HepG2 (cell line): ENCODE results near the gene ITK. TPM values are rescaled to one million over a fixed set of nuclear protein-coding genes. Genes with fewer than 3 reads are reported as not detected.
A peak's percentile ranks its signal among the peaks of the same experiment; 100 is the strongest.

Experiments
- ETV5 ChIP-seq: IDR thresholded peaks from 2 replicates; pipeline ENCODE4 v1.6.1; 2018; ENCODE audit warnings: missing biosample characterization, missing genetic modification reagents, inconsistent platforms, borderline replicate concordance
- FOXA3 ChIP-seq: IDR thresholded peaks from 2 replicates; pipeline ENCODE4 v1.6.1; 2016; ENCODE audit warnings: missing genetic modification reagents, missing compliant biosample characterization
- FOXC1 ChIP-seq: sonication (generic); formaldehyde crosslinking; IDR thresholded peaks from 2 replicates; pipeline ENCODE4 v1.8.0; 2022; ENCODE audit warnings: mild to moderate bottlenecking, missing genetic modification reagents, borderline replicate concordance
- FOXJ3 ChIP-seq: sonication (generic); formaldehyde crosslinking; IDR thresholded peaks from 2 replicates; pipeline ENCODE4 v1.4.0; 2020; ENCODE audit warnings: missing genetic modification reagents, mild to moderate bottlenecking, borderline replicate concordance
- GABPA ChIP-seq, 2 experiments: IDR thresholded peaks; 2 replicates each; pipeline ENCODE4 v1.6.1; 2011 to 2016; ENCODE audit warnings: low read depth in 2 of 2, low read length in 1 of 2, missing biosample characterization in 1 of 2, missing genetic modification characterization in 1 of 2
- GLI4 ChIP-seq: sonication (generic); formaldehyde crosslinking; IDR thresholded peaks from 2 replicates; pipeline ENCODE4 v1.5.1; 2020; ENCODE audit warnings: missing genetic modification reagents, mild to moderate bottlenecking, moderate library complexity, borderline replicate concordance
- MAFG ChIP-seq: sonication (generic); formaldehyde crosslinking; IDR thresholded peaks from 2 replicates; pipeline ENCODE4 v1.5.1; 2020; ENCODE audit warnings: mild to moderate bottlenecking, missing genetic modification reagents
- NBN ChIP-seq: fragments of 450-650 bp; conservative IDR thresholded peaks from 2 replicates; pipeline ENCODE4 v1.6.1; 2017
- NFYC ChIP-seq: IDR thresholded peaks from 2 replicates; pipeline ENCODE4 v1.6.1; 2016; ENCODE audit warnings: missing genetic modification reagents, missing compliant biosample characterization
- NKX3-1 ChIP-seq: sonication (generic); formaldehyde crosslinking; IDR thresholded peaks from 2 replicates; pipeline ENCODE4 v1.5.0; 2020; ENCODE audit warnings: missing genetic modification reagents
- RCOR2 ChIP-seq: IDR thresholded peaks from 2 replicates; pipeline ENCODE4 v1.6.1; 2016; ENCODE audit warnings: missing biosample characterization, missing genetic modification reagents
- RXRB ChIP-seq: IDR thresholded peaks from 2 replicates; pipeline ENCODE4 v1.6.1; 2016; ENCODE audit warnings: borderline replicate concordance, missing genetic modification reagents, missing compliant biosample characterization
- SOX5 ChIP-seq: IDR thresholded peaks from 2 replicates; pipeline ENCODE4 v1.6.1; 2016; ENCODE audit warnings: borderline replicate concordance
- SPEN ChIP-seq: sonication (generic); formaldehyde crosslinking; IDR thresholded peaks from 2 replicates; pipeline ENCODE4 v1.5.1; 2020; ENCODE audit warnings: low read depth, mild to moderate bottlenecking, missing genetic modification reagents
- STAT5B ChIP-seq: sonication (generic); formaldehyde crosslinking; IDR thresholded peaks from 2 replicates; pipeline ENCODE4 v1.4.0; 2020; ENCODE audit warnings: missing genetic modification reagents
- TSC22D2 ChIP-seq: sonication (generic); formaldehyde crosslinking; IDR thresholded peaks from 2 replicates; pipeline ENCODE4 v1.5.1; 2020; ENCODE audit warnings: missing genetic modification reagents, mild to moderate bottlenecking, borderline replicate concordance
- ZNF274 ChIP-seq: sonication (generic); formaldehyde crosslinking; IDR thresholded peaks from 2 replicates; pipeline ENCODE4 v1.5.1; 2020; ENCODE audit warnings: mild to moderate bottlenecking, missing genetic modification reagents
- ZNF331 ChIP-seq: sonication (generic); formaldehyde crosslinking; IDR thresholded peaks from 2 replicates; pipeline ENCODE4 v1.4.0; 2020; ENCODE audit warnings: missing genetic modification reagents
- ZNF598 ChIP-seq: sonication (generic); formaldehyde crosslinking; IDR thresholded peaks from 2 replicates; pipeline ENCODE4 v1.5.1; 2020; ENCODE audit warnings: mild to moderate bottlenecking, missing genetic modification reagents, borderline replicate concordance
- ZNF746 ChIP-seq: sonication (generic); formaldehyde crosslinking; IDR thresholded peaks from 2 replicates; pipeline ENCODE4 v1.8.0; 2022; ENCODE audit warnings: mild to moderate bottlenecking, missing genetic modification reagents
- ZNF891 ChIP-seq: sonication (generic); formaldehyde crosslinking; IDR thresholded peaks from 2 replicates; pipeline ENCODE4 v1.5.0; 2020; ENCODE audit warnings: mild to moderate bottlenecking, missing genetic modification reagents
- polyA plus RNA-seq, 8 experiments: library from polyadenylated mRNA; depleted of rRNA in 3 of 8; stranded (reverse) in 7 of 8; unstranded in 1 of 8; fragments of >200 nt; fragmentation: Illumina TruSeq in 4 of 8; extraction: Trizol in 4 of 8; gene quantifications; 2 replicates each; pipeline versions ENCODE4 v1.2.1 to v1.2.3, GENCODE V29; 2011 to 2016; ENCODE audit warnings: low read depth in 4 of 8, missing spikeins in 1 of 8, mixed read lengths in 1 of 8; ENCODE audit not compliant: insufficient read depth in 1 of 8
- total RNA-seq, 5 experiments: library from RNA; depleted of rRNA; stranded (reverse); fragments of >200 nt; fragmentation: Illumina TruSeq; extraction: Trizol; gene quantifications; 2 replicates each; pipeline ENCODE4 v1.2.3, GENCODE V29; 2016; ENCODE audit warnings: low read depth in 1 of 5
- TF ChIP-seq, protein P1 (sequence below): sonication (generic); formaldehyde crosslinking; IDR thresholded peaks from 2 replicates; pipeline ENCODE4 v1.4.0; 2020; ENCODE audit warnings: missing genetic modification reagents, borderline replicate concordance
- TF ChIP-seq, protein P2 (sequence below): sonication (generic); formaldehyde crosslinking; conservative IDR thresholded peaks from 2 replicates; pipeline ENCODE4 v1.8.1; 2023; ENCODE audit warnings: missing genetic modification reagents
- TF ChIP-seq, protein P3 (sequence below): sonication (generic); formaldehyde crosslinking; IDR thresholded peaks from 2 replicates; pipeline ENCODE4 v1.5.1; 2020; ENCODE audit warnings: mild to moderate bottlenecking, moderate library complexity, missing genetic modification reagents

The ITK gene
- total and polyA plus RNA-seq, 2 of the 13 experiments (the other 11 are each of a cell fraction or from before 2014, with no cell fraction given), result 0.01 TPM; not detected in 1

DNA sequence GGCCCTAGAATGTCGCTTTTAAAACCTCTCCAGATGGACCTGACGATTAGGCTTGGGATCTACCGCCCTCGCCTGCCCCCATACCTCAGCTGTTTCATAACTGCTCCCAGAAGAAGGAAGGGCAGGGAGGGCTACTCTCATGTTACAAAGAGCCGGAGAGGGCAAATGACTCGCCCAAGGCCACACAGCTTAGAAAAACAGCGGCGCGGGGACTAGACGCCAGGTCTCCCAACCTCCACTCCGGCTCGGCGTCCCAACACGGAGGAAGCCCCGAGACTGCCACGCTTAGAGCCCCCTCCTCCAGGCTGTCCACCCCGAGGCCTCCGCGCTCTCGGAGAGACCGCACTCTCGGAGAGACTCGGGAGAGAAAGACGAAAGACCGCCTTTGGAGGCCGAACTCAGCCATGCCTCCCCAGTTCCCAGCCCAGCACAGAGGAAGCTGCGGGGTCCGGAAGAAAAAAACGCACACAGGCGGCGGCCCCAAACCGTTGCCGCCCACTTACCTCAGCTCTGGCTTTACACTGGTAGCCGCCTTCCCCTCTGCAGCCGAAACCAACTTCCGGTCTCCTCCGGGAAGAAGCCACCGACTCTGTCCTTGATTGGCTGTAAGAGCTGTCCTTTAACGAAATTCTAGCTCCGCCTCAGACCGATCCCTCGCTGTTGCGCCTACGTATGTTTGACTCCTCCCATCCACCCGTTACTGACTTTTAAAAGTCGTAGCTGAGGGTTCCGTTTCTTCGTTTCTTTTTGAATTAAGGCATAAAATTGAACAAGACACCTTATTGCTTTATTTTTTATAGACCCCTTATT, 38.1 kb upstream of the ITK start, which contains the start of gene MED7 (continued):
- TF ChIP-seq GABPA (IDR thresholded peaks at IDR 0.05; ENCODE audit: low read depth, low read length), result peak; percentile 82
- peak; percentile 95 for TF ChIP-seq GABPA (CRISPR knock-in tag; IDR thresholded peaks at IDR 0.05; ENCODE audit: low read depth)
- peak; percentile 60; the same call in 1 of the 2 replicates for TF ChIP-seq GLI4 (CRISPR knock-in tag)
- no peak for TF ChIP-seq STAT5B
- TF ChIP-seq RXRB, result no peak; the same call in 1 of the 2 replicates
- TF ChIP-seq SOX5, result no peak
- TF ChIP-seq, protein P1, sequence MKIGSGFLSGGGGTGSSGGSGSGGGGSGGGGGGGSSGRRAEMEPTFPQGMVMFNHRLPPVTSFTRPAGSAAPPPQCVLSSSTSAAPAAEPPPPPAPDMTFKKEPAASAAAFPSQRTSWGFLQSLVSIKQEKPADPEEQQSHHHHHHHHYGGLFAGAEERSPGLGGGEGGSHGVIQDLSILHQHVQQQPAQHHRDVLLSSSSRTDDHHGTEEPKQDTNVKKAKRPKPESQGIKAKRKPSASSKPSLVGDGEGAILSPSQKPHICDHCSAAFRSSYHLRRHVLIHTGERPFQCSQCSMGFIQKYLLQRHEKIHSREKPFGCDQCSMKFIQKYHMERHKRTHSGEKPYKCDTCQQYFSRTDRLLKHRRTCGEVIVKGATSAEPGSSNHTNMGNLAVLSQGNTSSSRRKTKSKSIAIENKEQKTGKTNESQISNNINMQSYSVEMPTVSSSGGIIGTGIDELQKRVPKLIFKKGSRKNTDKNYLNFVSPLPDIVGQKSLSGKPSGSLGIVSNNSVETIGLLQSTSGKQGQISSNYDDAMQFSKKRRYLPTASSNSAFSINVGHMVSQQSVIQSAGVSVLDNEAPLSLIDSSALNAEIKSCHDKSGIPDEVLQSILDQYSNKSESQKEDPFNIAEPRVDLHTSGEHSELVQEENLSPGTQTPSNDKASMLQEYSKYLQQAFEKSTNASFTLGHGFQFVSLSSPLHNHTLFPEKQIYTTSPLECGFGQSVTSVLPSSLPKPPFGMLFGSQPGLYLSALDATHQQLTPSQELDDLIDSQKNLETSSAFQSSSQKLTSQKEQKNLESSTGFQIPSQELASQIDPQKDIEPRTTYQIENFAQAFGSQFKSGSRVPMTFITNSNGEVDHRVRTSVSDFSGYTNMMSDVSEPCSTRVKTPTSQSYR (CRISPR knock-in tag), result peak; percentile 15; the same call in 1 of the 2 replicates
- no peak for TF ChIP-seq FOXJ3 (CRISPR knock-in tag)
- 0 out of 2 replicates have a peak, but pooled peaks have one; percentile 40 for TF ChIP-seq FOXA3 (CRISPR knock-in tag)
- peak; percentile 44; the same call in 1 of the 2 replicates for TF ChIP-seq ETV5
- TF ChIP-seq, protein P2, sequence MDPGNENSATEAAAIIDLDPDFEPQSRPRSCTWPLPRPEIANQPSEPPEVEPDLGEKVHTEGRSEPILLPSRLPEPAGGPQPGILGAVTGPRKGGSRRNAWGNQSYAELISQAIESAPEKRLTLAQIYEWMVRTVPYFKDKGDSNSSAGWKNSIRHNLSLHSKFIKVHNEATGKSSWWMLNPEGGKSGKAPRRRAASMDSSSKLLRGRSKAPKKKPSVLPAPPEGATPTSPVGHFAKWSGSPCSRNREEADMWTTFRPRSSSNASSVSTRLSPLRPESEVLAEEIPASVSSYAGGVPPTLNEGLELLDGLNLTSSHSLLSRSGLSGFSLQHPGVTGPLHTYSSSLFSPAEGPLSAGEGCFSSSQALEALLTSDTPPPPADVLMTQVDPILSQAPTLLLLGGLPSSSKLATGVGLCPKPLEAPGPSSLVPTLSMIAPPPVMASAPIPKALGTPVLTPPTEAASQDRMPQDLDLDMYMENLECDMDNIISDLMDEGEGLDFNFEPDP (CRISPR knock-in tag), result no peak
- TF ChIP-seq MAFG (CRISPR knock-in tag), result no peak
- no peak; the same call in 1 of the 2 replicates for TF ChIP-seq ZNF891
- peak; percentile 43; the same call in 1 of the 2 replicates for TF ChIP-seq RCOR2
- no peak for TF ChIP-seq ZNF598 (CRISPR knock-in tag)
- peak; percentile 69; the same call in 1 of the 2 replicates for TF ChIP-seq ZNF274 (CRISPR knock-in tag)
- TF ChIP-seq, protein P3, sequence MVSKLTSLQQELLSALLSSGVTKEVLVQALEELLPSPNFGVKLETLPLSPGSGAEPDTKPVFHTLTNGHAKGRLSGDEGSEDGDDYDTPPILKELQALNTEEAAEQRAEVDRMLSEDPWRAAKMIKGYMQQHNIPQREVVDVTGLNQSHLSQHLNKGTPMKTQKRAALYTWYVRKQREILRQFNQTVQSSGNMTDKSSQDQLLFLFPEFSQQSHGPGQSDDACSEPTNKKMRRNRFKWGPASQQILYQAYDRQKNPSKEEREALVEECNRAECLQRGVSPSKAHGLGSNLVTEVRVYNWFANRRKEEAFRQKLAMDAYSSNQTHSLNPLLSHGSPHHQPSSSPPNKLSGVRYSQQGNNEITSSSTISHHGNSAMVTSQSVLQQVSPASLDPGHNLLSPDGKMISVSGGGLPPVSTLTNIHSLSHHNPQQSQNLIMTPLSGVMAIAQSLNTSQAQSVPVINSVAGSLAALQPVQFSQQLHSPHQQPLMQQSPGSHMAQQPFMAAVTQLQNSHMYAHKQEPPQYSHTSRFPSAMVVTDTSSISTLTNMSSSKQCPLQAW (CRISPR knock-in tag), result peak; percentile 88; the same call in 1 of the 2 replicates
- no peak for TF ChIP-seq ZNF746
- TF ChIP-seq ZNF331 (CRISPR knock-in tag), result 0 out of 2 replicates have a peak, but pooled peaks have one; percentile 25
- TF ChIP-seq SPEN (CRISPR knock-in tag), result peak; percentile 68; the same call in 1 of the 2 replicates
- TF ChIP-seq NFYC (CRISPR knock-in tag), result peak; percentile 92
- TF ChIP-seq NBN, result no peak
- TF ChIP-seq NKX3-1 (CRISPR knock-in tag), result no peak
- peak; percentile 61; the same call in 1 of the 2 replicates for TF ChIP-seq FOXC1 (CRISPR knock-in tag)
- TF ChIP-seq TSC22D2 (CRISPR knock-in tag), result no peak
